OCI-LY7 (cell line): ENCODE data around the gene DCLRE1B. TPM values are rescaled to one million over a fixed set of nuclear protein-coding genes. Genes with fewer than 3 reads are reported as not detected.

Experiments used
- BruUV-seq: library from RNA; stranded (reverse); fragments of 400-500 nt; replicated peaks from 2 replicates; lab custom pipeline; 2021; lab: Mats Ljungman, UMichigan
- CTCF ChIA-PET: fragments of 300-600 bp; sonication (Branson Sonifier 250); formaldehyde crosslinking; loops from one replicate; lab custom pipeline; 2022; ENCODE audit warnings: antibody characterized with exemption; ENCODE audit not compliant: unreplicated experiment; lab: Charles Lee
- POLR2A ChIA-PET: fragments of 300-600 bp; sonication (Branson Sonifier 250); formaldehyde crosslinking; loops from one replicate; lab custom pipeline; 2022; ENCODE audit warnings: antibody characterized with exemption; lab: Charles Lee
- DNase-seq: peaks from one replicate; pipeline ENCODE4 v3.0.0-alpha.2; 2015; ENCODE audit warnings: low spot score
- H2AFZ ChIP-seq: fragments of 200-600 bp; sonication (generic), shearing (Covaris generic); 2 replicates; pipeline ENCODE4 v1.6.1; 2014; ENCODE audit warnings: mild to moderate bottlenecking, antibody characterized with exemption, low read length, moderate library complexity
- H3K27ac ChIP-seq: fragments of 200-600 bp; sonication (generic); 2 replicates; pipeline ENCODE4 v1.5.1; 2014; ENCODE audit warnings: mixed run types, low read depth, mild to moderate bottlenecking, moderate library complexity, low read length, inconsistent platforms; ENCODE audit not compliant: poor library complexity, severe bottlenecking
- H3K36me3 ChIP-seq: fragments of 200-600 bp; sonication (generic); 2 replicates; pipeline ENCODE4 v1.6.1; 2014; ENCODE audit warnings: mild to moderate bottlenecking, antibody characterized with exemption, low read length, moderate library complexity, mixed read lengths; ENCODE audit not compliant: insufficient read depth
- H3K4me1 ChIP-seq: fragments of 200-600 bp; sonication (generic); 2 replicates; pipeline ENCODE4 v1.5.1; 2014; ENCODE audit warnings: mild to moderate bottlenecking, low read length; ENCODE audit not compliant: insufficient read depth, poor library complexity, severe bottlenecking
- H3K4me2 ChIP-seq: fragments of 200-600 bp; sonication (generic); 2 replicates; pipeline ENCODE4 v1.6.1; 2014; ENCODE audit warnings: mild to moderate bottlenecking, low read length
- H3K4me3 ChIP-seq: fragments of 200-600 bp; sonication (generic); 2 replicates; pipeline ENCODE4 v1.5.1; 2014; ENCODE audit warnings: mild to moderate bottlenecking, low read depth, low read length; ENCODE audit not compliant: poor library complexity, severe bottlenecking
- H3K79me2 ChIP-seq: fragments of 200-600 bp; sonication (generic); 2 replicates; pipeline ENCODE4 v1.6.1; 2016; ENCODE audit warnings: low read depth, mild to moderate bottlenecking, low read length, moderate library complexity, mixed read lengths; ENCODE audit not compliant: insufficient read depth
- H3K9me2 ChIP-seq: fragments of 200-600 bp; sonication (generic); 2 replicates; pipeline ENCODE4 v1.6.1; 2016; ENCODE audit warnings: mild to moderate bottlenecking, low read length, mixed read lengths; ENCODE audit not compliant: insufficient read depth
- H3K9me3 ChIP-seq: fragments of 200-600 bp; sonication (generic); 2 replicates; pipeline ENCODE4 v1.6.1; 2014; ENCODE audit warnings: mild to moderate bottlenecking, mixed run types, low read length, mixed read lengths
- H4K20me1 ChIP-seq: fragments of 200-600 bp; sonication (generic); 2 replicates; pipeline ENCODE4 v1.6.1; 2014; ENCODE audit warnings: mild to moderate bottlenecking, antibody characterized with exemption, low read length, moderate library complexity, mixed read lengths; ENCODE audit not compliant: insufficient read depth
- EZH2phosphoT487 ChIP-seq: fragments of 200-600 bp; sonication (generic); IDR thresholded peaks from 2 replicates; pipeline ENCODE4 v1.6.1; 2018; ENCODE audit warnings: low read depth, borderline replicate concordance, mild to moderate bottlenecking, mixed run types, antibody characterized with exemption, low read length, moderate library complexity, mixed read lengths
- intact Hi-C: fragments of 100-400 bp; cut with micrococcal nuclease; formaldehyde crosslinking; loops from one replicate; pipeline ENCODE4 v1.10.0; 2022; ENCODE audit not compliant: unreplicated experiment
- total RNA-seq, 2 experiments: library from RNA; depleted of rRNA in 1 of 2; stranded (reverse); fragments of >200 nt in 1 of 2; shearing (Covaris generic) in 1 of 2; gene quantifications; 2 replicates each; pipeline ENCODE4 v1.2.3, GENCODE V29; 2014 to 2022
- TF ChIP-seq, protein P1 (sequence below): fragments of 200-600 bp; sonication (generic); conservative IDR thresholded peaks from 2 replicates; pipeline ENCODE4 v1.5.1; 2014; ENCODE audit warnings: mild to moderate bottlenecking, antibody characterized with exemption, low read length, moderate library complexity, mixed read lengths

The DCLRE1B gene
- total RNA-seq, 2 experiments from 2014 or later: 17.3 to 20.8 TPM

DNA sequence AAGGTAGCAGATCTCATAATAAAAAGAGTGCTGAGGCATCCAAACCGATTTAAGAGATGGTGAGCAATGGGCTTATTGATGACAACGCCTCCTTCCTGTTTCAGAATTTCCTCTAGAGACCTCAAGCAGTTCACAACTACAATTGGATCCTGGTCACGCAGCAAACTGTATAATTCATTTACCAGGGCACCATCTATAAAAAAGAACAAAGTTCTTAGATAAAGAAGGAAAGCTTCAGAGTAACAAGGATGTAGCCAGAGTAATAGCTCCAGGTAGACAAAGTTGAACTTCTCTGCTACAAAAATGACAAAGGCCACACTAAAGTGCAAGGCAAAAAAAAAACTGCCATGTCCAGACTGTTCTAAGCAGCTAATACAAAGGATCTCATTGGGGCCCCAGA, 3.9 kb upstream of the DCLRE1B start:
- no peak for TF ChIP-seq EZH2phosphoT487
- TF ChIP-seq, protein P1, sequence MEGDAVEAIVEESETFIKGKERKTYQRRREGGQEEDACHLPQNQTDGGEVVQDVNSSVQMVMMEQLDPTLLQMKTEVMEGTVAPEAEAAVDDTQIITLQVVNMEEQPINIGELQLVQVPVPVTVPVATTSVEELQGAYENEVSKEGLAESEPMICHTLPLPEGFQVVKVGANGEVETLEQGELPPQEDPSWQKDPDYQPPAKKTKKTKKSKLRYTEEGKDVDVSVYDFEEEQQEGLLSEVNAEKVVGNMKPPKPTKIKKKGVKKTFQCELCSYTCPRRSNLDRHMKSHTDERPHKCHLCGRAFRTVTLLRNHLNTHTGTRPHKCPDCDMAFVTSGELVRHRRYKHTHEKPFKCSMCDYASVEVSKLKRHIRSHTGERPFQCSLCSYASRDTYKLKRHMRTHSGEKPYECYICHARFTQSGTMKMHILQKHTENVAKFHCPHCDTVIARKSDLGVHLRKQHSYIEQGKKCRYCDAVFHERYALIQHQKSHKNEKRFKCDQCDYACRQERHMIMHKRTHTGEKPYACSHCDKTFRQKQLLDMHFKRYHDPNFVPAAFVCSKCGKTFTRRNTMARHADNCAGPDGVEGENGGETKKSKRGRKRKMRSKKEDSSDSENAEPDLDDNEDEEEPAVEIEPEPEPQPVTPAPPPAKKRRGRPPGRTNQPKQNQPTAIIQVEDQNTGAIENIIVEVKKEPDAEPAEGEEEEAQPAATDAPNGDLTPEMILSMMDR: no peak
- POLR2A ChIA-PET: interaction anchor here (1.2 to 1.6 kb wide), 4 partner anchors 25 to 90 kb away, joined by 3 to 6 read pairs (median 4); no protein-coding TSS in a partner anchor
- no peak for DNase-seq
- H3K36me3 ChIP-seq: peaks cover 67% of the 10 kb centered on the region
- no peak overlapping the region for H3K4me2 ChIP-seq
- peaks cover 19% of the 10 kb centered on the region for H3K4me1 ChIP-seq
- CTCF ChIA-PET: interaction anchor here (0.6 kb wide), 1 partner anchor 36 kb away, joined by 3 read pairs; no protein-coding TSS in a partner anchor
- no peak overlapping the region for H2AFZ ChIP-seq
- H3K27ac ChIP-seq: no peak overlapping the region
- intact Hi-C loops: no loop called here
- no peak overlapping the region for H3K4me3 ChIP-seq
- H3K9me3 ChIP-seq: no peaks in the 10 kb centered on the region
- no peaks in the 10 kb centered on the region for H4K20me1 ChIP-seq
- BruUV-seq: no TSS peak
- H3K79me2 ChIP-seq: peaks cover 35% of the 10 kb centered on the region
- no peaks in the 10 kb centered on the region for H3K9me2 ChIP-seq

DNA sequence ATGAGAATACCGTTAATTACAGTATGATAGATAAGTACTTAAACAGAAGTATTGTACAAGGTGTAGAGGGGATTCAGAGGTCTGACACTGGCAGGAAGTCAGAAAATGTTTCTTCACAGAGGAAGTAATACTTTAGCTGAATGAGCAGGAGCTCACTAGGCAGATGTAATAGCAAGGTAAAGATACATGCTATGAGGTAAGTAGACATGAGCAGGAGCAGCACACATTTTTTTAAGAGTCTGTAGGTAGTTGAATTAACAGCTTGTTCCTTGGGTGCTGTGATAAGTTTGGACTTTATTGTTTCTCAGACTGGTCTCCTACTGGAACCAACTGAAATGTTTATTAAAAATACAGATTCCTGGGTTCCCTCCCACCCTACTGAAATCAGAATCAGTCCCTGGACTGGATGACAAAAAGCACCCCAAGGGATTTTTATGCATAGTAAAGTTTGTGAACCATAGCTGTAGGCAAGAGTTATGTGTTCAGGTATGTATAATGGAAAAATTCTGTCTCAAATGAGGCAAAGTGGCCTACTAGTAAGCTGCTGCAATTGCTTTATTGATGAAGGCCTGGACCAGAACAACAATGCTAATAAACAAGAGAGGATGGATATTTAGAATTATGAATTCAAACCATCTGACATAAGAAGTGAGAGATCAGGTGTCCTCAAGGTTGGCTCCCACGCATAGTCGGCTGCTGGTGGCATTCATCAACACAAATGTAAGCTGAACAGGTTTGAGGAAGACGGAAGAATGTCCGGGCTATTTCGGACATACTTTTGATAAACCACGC, 1.4 kb upstream of the DCLRE1B start:
- ChIA-PET CTCF (interaction anchor here (1.1 to 2.0 kb wide), 2 partner anchors 25 to 85 kb away, joined by 3 to 6 read pairs; partner anchors contain the start of gene HIPK1), POLR2A (interaction anchor here (0.6 to 3.9 kb wide), 30 partner anchors 8 to 880 kb away, joined by 3 to 68 read pairs (median 4); partner anchors contain the start of genes BCL2L15, HIPK1 and RSBN1)
- H3K36me3 ChIP-seq: peaks cover 61% of the 10 kb centered on the region
- TF ChIP-seq, protein P1: no peak
- TF ChIP-seq EZH2phosphoT487: no peak
- H3K9me3 ChIP-seq: no peaks in the 10 kb centered on the region
- H3K79me2 ChIP-seq: peaks cover 43% of the 10 kb centered on the region
- no peaks in the 10 kb centered on the region for H3K9me2 ChIP-seq
- no peaks in the 10 kb centered on the region for H4K20me1 ChIP-seq
- peak overlapping the region; percentile 77 for H3K27ac ChIP-seq
- BruUV-seq: no TSS peak
- H3K4me3 ChIP-seq: peak overlapping the region; percentile 99
- peak overlapping the region; percentile 96 for H3K4me2 ChIP-seq
- peak; percentile 51 for DNase-seq
- peak overlapping the region; percentile 78; the same call in 1 of the 2 replicates for H2AFZ ChIP-seq
- intact Hi-C loops: no loop called here
- peaks cover 27% of the 10 kb centered on the region for H3K4me1 ChIP-seq
